Panc1 (cell line): ENCODE results near the gene MCM8. TPM values are rescaled to one million over a fixed set of nuclear protein-coding genes. Genes with fewer than 3 reads are reported as not detected.

Experiments
- ATAC-seq: fragments of 200-7000 bp; cut with Tn5 transposase; 2 replicates; pipeline ENCODE4 v1.9.1; 2020; ENCODE audit warnings: mild to moderate bottlenecking, moderate library complexity
- BruUV-seq: library from RNA; stranded (reverse); fragments of 400-500 nt; replicated peaks from 2 replicates; lab custom pipeline; 2021; lab: Mats Ljungman, UMichigan
- CTCF ChIA-PET: fragments of 300-600 bp; sonication (Branson Sonifier 250); formaldehyde crosslinking; loops from one replicate; lab custom pipeline; 2022; ENCODE audit warnings: antibody characterized with exemption; lab: Charles Lee
- POLR2A ChIA-PET: fragments of 300-600 bp; sonication (Branson Sonifier 250); formaldehyde crosslinking; loops from one replicate; lab custom pipeline; 2022; ENCODE audit warnings: antibody characterized with exemption; lab: Charles Lee
- DNase-seq: peaks from one replicate; pipeline ENCODE4 v3.0.0-alpha.2; 2010; ENCODE audit warnings: low read depth, low spot score
- H3K27ac ChIP-seq: 2 replicates; pipeline ENCODE4 v1.5.1; 2011; ENCODE audit warnings: mild to moderate bottlenecking, low read length, inconsistent platforms
- H3K27me3 ChIP-seq: fragments of 200-500 bp; sonication (Bioruptor generic); 2 replicates; pipeline ENCODE4 v1.6.0; 2014; ENCODE audit warnings: low read length, inconsistent platforms; ENCODE audit not compliant: control insufficient read depth, insufficient read depth
- H3K36me3 ChIP-seq: fragments of 200-500 bp; sonication (Bioruptor generic); 2 replicates; pipeline ENCODE4 v1.5.1; 2014; ENCODE audit warnings: inconsistent platforms, mild to moderate bottlenecking, low read length, moderate library complexity; ENCODE audit not compliant: control insufficient read depth, insufficient read depth
- H3K4me1 ChIP-seq: 2 replicates; pipeline ENCODE4 v1.5.1; 2011; ENCODE audit warnings: inconsistent platforms, mild to moderate bottlenecking, low read length, moderate library complexity; ENCODE audit not compliant: control insufficient read depth, insufficient read depth
- H3K4me3 ChIP-seq, 2 experiments: 2 replicates each; pipeline ENCODE4 v1.5.1; 2011 to 2012; ENCODE audit warnings: low read depth in 2 of 2, low read length in 2 of 2, mild to moderate bottlenecking in 2 of 2, inconsistent platforms in 1 of 2, moderate library complexity in 1 of 2
- H3K9me3 ChIP-seq: fragments of 200-500 bp; sonication (Bioruptor generic); 2 replicates; pipeline ENCODE4 v1.5.1; 2014; ENCODE audit warnings: low read depth, mild to moderate bottlenecking, inconsistent platforms, low read length, moderate library complexity; ENCODE audit not compliant: control insufficient read depth, insufficient read depth
- CTCF ChIP-seq: fragments of 450-650 bp; IDR thresholded peaks from 2 replicates; pipeline ENCODE4 v1.5.1; 2017; ENCODE audit warnings: mild to moderate bottlenecking
- POLR2AphosphoS5 ChIP-seq: IDR thresholded peaks from 2 replicates; pipeline ENCODE4 v1.6.1; 2012; ENCODE audit warnings: mild to moderate bottlenecking, low read depth, low read length, moderate library complexity
- SIN3A ChIP-seq: IDR thresholded peaks from 2 replicates; pipeline ENCODE4 v1.6.1; 2012; ENCODE audit warnings: low read depth, mild to moderate bottlenecking, low read length, moderate library complexity, borderline replicate concordance; ENCODE audit not compliant: insufficient read depth
- TCF7L2 ChIP-seq: IDR thresholded peaks from 2 replicates; pipeline ENCODE4 v1.6.1; 2011; ENCODE audit warnings: mild to moderate bottlenecking, low read depth, low read length, inconsistent platforms
- in situ Hi-C: cut with HindIII; loops from 2 replicates; pipeline ENCODE4 v1.10.0; 2016; ENCODE audit warnings: low sequenced_read_pairs, low pct_unique_long_range_greater_than_20kb
- intact Hi-C: fragments of 100-400 bp; cut with micrococcal nuclease; formaldehyde crosslinking; loops from one replicate; pipeline ENCODE4 v1.10.0; 2022; ENCODE audit not compliant: unreplicated experiment
- total RNA-seq: library from RNA; stranded (reverse); gene quantifications from one replicate; pipeline ENCODE4 v1.2.1, GENCODE V29; 2021; ENCODE audit not compliant: unreplicated experiment
- TF ChIP-seq, protein P1 (sequence below), 2 experiments: IDR thresholded peaks; 2 replicates each; pipeline ENCODE4 v1.6.1; 2011 to 2012; ENCODE audit warnings: low read depth in 2 of 2, control low read depth in 1 of 2, low read length in 1 of 2, mild to moderate bottlenecking in 1 of 2, moderate library complexity in 1 of 2; ENCODE audit not compliant: insufficient read depth in 1 of 2

Gene MCM8
- total RNA-seq, 1 experiment from 2014 or later, result 28.3 TPM

- H3K27ac ChIP-seq, result no peak overlapping the region
- peaks cover 3% of the 10 kb centered on the region for H3K36me3 ChIP-seq
- intact Hi-C loops, result no loop called here
- in situ Hi-C loops, result no loop called here
- peak; percentile 54; the same call in 1 of the 2 replicates for ATAC-seq
- H3K9me3 ChIP-seq, result no peaks in the 10 kb centered on the region
- BruUV-seq, result no TSS peak
- TF ChIP-seq, protein P1, sequence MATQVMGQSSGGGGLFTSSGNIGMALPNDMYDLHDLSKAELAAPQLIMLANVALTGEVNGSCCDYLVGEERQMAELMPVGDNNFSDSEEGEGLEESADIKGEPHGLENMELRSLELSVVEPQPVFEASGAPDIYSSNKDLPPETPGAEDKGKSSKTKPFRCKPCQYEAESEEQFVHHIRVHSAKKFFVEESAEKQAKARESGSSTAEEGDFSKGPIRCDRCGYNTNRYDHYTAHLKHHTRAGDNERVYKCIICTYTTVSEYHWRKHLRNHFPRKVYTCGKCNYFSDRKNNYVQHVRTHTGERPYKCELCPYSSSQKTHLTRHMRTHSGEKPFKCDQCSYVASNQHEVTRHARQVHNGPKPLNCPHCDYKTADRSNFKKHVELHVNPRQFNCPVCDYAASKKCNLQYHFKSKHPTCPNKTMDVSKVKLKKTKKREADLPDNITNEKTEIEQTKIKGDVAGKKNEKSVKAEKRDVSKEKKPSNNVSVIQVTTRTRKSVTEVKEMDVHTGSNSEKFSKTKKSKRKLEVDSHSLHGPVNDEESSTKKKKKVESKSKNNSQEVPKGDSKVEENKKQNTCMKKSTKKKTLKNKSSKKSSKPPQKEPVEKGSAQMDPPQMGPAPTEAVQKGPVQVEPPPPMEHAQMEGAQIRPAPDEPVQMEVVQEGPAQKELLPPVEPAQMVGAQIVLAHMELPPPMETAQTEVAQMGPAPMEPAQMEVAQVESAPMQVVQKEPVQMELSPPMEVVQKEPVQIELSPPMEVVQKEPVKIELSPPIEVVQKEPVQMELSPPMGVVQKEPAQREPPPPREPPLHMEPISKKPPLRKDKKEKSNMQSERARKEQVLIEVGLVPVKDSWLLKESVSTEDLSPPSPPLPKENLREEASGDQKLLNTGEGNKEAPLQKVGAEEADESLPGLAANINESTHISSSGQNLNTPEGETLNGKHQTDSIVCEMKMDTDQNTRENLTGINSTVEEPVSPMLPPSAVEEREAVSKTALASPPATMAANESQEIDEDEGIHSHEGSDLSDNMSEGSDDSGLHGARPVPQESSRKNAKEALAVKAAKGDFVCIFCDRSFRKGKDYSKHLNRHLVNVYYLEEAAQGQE (IDR thresholded peaks at IDR 0.05; ENCODE audit: insufficient read depth in 1 of 2, low read depth in 2 of 2, low read length in 1 of 2), result no peak
- TF ChIP-seq CTCF (no peak), TCF7L2 (no peak), SIN3A (no peak), POLR2AphosphoS5 (no peak)
- no peak for DNase-seq
- ChIA-PET POLR2A (no interaction called here), CTCF (no interaction called here)
- H3K27me3 ChIP-seq, result no peaks in the 10 kb centered on the region
- H3K4me1 ChIP-seq, result no peaks in the 10 kb centered on the region
- no peak overlapping the region for H3K4me3 ChIP-seq
These were observed 93.7 kb downstream of the MCM8 start for GRCh38 chr20:6044115-6044514.

GRCh38 chr20:6045566-6045965 is 95.1 kb downstream of the MCM8 start:
- Histone ChIP-seq H3K4me1 (no peaks in the 10 kb centered on the region), H3K27ac (no peak overlapping the region), H3K36me3 (peaks cover 2% of the 10 kb centered on the region), H3K9me3 (no peaks in the 10 kb centered on the region), H3K4me3 (no peak overlapping the region), H3K27me3 (no peaks in the 10 kb centered on the region)
- in situ Hi-C loops, result no loop called here
- CTCF ChIA-PET, result no interaction called here
- no peak for DNase-seq
- BruUV-seq, result no TSS peak
- no peak for TF ChIP-seq POLR2AphosphoS5
- TF ChIP-seq TCF7L2, result no peak
- TF ChIP-seq CTCF, result no peak
- TF ChIP-seq, protein P1 (IDR thresholded peaks at IDR 0.05; ENCODE audit: insufficient read depth in 1 of 2, low read depth in 2 of 2, low read length in 1 of 2), result no peak
- TF ChIP-seq SIN3A, result no peak
- POLR2A ChIA-PET, result no interaction called here
- intact Hi-C loops, result no loop called here
- ATAC-seq, result no peak
